ENCODE measurements around the gene RSBN1L.

DNA sequence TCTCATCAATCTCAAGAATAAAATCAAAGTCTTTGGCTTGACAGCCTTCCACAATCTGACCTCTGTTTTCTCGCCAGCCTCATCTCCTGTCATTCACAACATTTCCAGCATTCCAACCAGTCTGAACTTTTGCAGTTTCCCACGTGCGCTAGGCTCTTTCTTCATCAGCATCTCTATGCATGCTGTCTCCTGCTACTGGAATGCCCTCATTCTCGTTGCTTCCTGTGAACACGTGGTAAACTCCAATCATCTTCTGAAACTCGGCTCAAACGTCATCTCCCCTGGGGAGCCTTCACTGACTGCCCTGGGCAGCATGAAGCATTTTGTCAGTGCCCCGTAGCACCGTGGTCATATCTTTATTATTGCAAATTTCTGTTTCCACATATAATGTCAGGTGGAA lies 12.2 kb upstream of the RSBN1L start:
- TF ChIP-seq CTCF (conservative IDR thresholded peaks at IDR 0.05; ENCODE audit: low read length) = no peak
- TF ChIP-seq EZH2phosphoT487 (IDR thresholded peaks at IDR 0.05; ENCODE audit: borderline replicate concordance) = no peak
